ENCODE data around the gene VEGFD.

GRCh38 chrX:15350329-15350996 lies 33.8 kb downstream of the VEGFD start:
- TF ChIP-seq ZBTB7A (tag by site-specific recombination; IDR thresholded peaks at IDR 0.05; ENCODE audit: low read depth) = no peak
- no peak for TF ChIP-seq ZNF146 (tag by site-specific recombination; IDR thresholded peaks at IDR 0.05)
- no peak for TF ChIP-seq ZNF274 (IDR thresholded peaks at IDR 0.05; ENCODE audit: low read length)
- no peak for TF ChIP-seq ZNF274 (tag by site-specific recombination; IDR thresholded peaks at IDR 0.05; ENCODE audit: borderline replicate concordance)
- no peak for TF ChIP-seq ZNF175 (tag by site-specific recombination; IDR thresholded peaks at IDR 0.05)
- TF ChIP-seq ZNF449 (tag by site-specific recombination; IDR thresholded peaks at IDR 0.05) = no peak
- TF ChIP-seq ZNF23 (tag by site-specific recombination; IDR thresholded peaks at IDR 0.05; ENCODE audit: borderline replicate concordance) = no peak
- no peak for TF ChIP-seq CTCF (tag by site-specific recombination; IDR thresholded peaks at IDR 0.05)
- TF ChIP-seq ZNF416 (tag by site-specific recombination; IDR thresholded peaks at IDR 0.05) = no peak
- TF ChIP-seq ZBTB44 (tag by site-specific recombination; IDR thresholded peaks at IDR 0.05) = no peak
- no peak for TF ChIP-seq ZBTB20 (tag by site-specific recombination; IDR thresholded peaks at IDR 0.05)
- no peak for TF ChIP-seq SP2 (tag by site-specific recombination; IDR thresholded peaks at IDR 0.05)

Data from HEK293 (cell line).